Measurements from ENCODE around the gene ATG9A.

Gene ATG9A

GRCh38 chr2:219247678-219248642, 18.5 kb upstream of the ATG9A start:
- no peak for FAIRE-seq
- no peak for TF ChIP-seq CTCF (IDR thresholded peaks at IDR 0.05; ENCODE audit: insufficient read depth, missing control alignments)
- no peak for DNase-seq (ENCODE audit: insufficient read length, low spot score)

GRCh38 chr2:219246559-219246958, 17.1 kb upstream of the ATG9A start:
- TF ChIP-seq CTCF (IDR thresholded peaks at IDR 0.05; ENCODE audit: insufficient read depth, missing control alignments): no peak
- FAIRE-seq (no peak), DNase-seq (ENCODE audit: insufficient read length, low spot score) (no peak)

GRCh38 chr2:219245899-219246230, 16.4 kb upstream of the ATG9A start:
- TF ChIP-seq CTCF (IDR thresholded peaks at IDR 0.05; ENCODE audit: insufficient read depth, missing control alignments): no peak
- DNase-seq (ENCODE audit: insufficient read length, low spot score): no peak
- FAIRE-seq: no peak

GRCh38 chr2:219245148-219245898, 15.9 kb upstream of the ATG9A start, which contains the start of the genes GLB1L and STK16:
TSS of gene GLB1L (minus strand) at chr2:219245444. CDS start at chr2:219243573, 1,871 bp downstream.
TSS of gene STK16 (plus strand) at chr2:219245479. CDS start at chr2:219246000, 521 bp downstream.
- DNase-seq (ENCODE audit: insufficient read length, low spot score) (peak; percentile 100), FAIRE-seq (no peak)
- no peak for TF ChIP-seq CTCF (IDR thresholded peaks at IDR 0.05; ENCODE audit: insufficient read depth, missing control alignments)

- TF ChIP-seq CTCF (IDR thresholded peaks at IDR 0.05; ENCODE audit: insufficient read depth, missing control alignments): no peak
- DNase-seq (ENCODE audit: insufficient read length, low spot score) (no peak), FAIRE-seq (no peak)
Observed at GRCh38 chr2:219244789-219245147, 15.3 kb upstream of the ATG9A start.

- no peak for TF ChIP-seq CTCF (IDR thresholded peaks at IDR 0.05; ENCODE audit: insufficient read depth, missing control alignments)
- DNase-seq (ENCODE audit: insufficient read length, low spot score) (no peak), FAIRE-seq (no peak)
Observed at GRCh38 chr2:219243291-219243761, 13.9 kb upstream of the ATG9A start.

Data from D721Med (cell line).